ENCODE data around the gene ARHGEF3. TPM values are rescaled to one million over a fixed set of nuclear protein-coding genes. Genes with fewer than 3 reads are reported as not detected.

The ARHGEF3 gene
- total RNA-seq, 1 donor from 2014 or later: 19.0 TPM

- DNase-seq (ENCODE audit: missing footprints) (no peak), ATAC-seq (no peak)
- intact Hi-C loops (cut with DNase I): no loop called here
Observed at GRCh38 chr3:56825567-56826438, 24.1 kb upstream of the ARHGEF3 start.

GRCh38 chr3:56823984-56824703 lies 22.4 kb upstream of the ARHGEF3 start:
- DNase-seq (ENCODE audit: missing footprints) (no peak), ATAC-seq (no peak)
- intact Hi-C loops (cut with DNase I): no loop called here

- no peak for ATAC-seq
- DNase-seq (ENCODE audit: missing footprints): no peak
- intact Hi-C loops (cut with DNase I): no loop called here
Observed at GRCh38 chr3:56823421-56823926, 21.7 kb upstream of the ARHGEF3 start.

- intact Hi-C loops (cut with DNase I): no loop called here
- no peak for DNase-seq (ENCODE audit: missing footprints)
- no peak for ATAC-seq
Observed at GRCh38 chr3:56822501-56822900, 20.8 kb upstream of the ARHGEF3 start.

GRCh38 chr3:56819016-56819809 lies 17.5 kb upstream of the ARHGEF3 start:
- intact Hi-C loops (cut with DNase I): no loop called here
- DNase-seq (ENCODE audit: missing footprints) (no peak), ATAC-seq (no peak)

- no peak for DNase-seq (ENCODE audit: missing footprints)
- intact Hi-C loops (cut with DNase I): no loop called here
- ATAC-seq: no peak
Observed at GRCh38 chr3:56818156-56818985, 16.6 kb upstream of the ARHGEF3 start.

- DNase-seq (ENCODE audit: missing footprints): no peak
- intact Hi-C loops (cut with DNase I): no loop called here
- ATAC-seq: no peak
Observed at GRCh38 chr3:56817646-56818045, 15.9 kb upstream of the ARHGEF3 start.

GRCh38 chr3:56816061-56816460 lies 14.3 kb upstream of the ARHGEF3 start:
- no peak for DNase-seq (ENCODE audit: missing footprints)
- no peak for ATAC-seq
- intact Hi-C loops (cut with DNase I): no loop called here

GRCh38 chr3:56815589-56815988 lies 13.8 kb upstream of the ARHGEF3 start:
- intact Hi-C loops (cut with DNase I): no loop called here
- DNase-seq (ENCODE audit: missing footprints) (no peak), ATAC-seq (no peak)

GRCh38 chr3:56813653-56813960 lies 11.9 kb upstream of the ARHGEF3 start:
- ATAC-seq: no peak
- intact Hi-C loops (cut with DNase I): no loop called here
- DNase-seq (ENCODE audit: missing footprints): no peak

GRCh38 chr3:56812754-56813652 lies 11.3 kb upstream of the ARHGEF3 start:
- intact Hi-C loops (cut with DNase I): no loop called here
- ATAC-seq (no peak), DNase-seq (ENCODE audit: missing footprints) (no peak)

- intact Hi-C loops (cut with DNase I): no loop called here
- DNase-seq (ENCODE audit: missing footprints): no peak
- ATAC-seq: no peak
Observed at GRCh38 chr3:56811546-56812202, 9.9 kb upstream of the ARHGEF3 start.

GRCh38 chr3:56810577-56811545 lies 9.1 kb upstream of the ARHGEF3 start:
- DNase-seq (ENCODE audit: missing footprints): no peak
- intact Hi-C loops (cut with DNase I): no loop called here
- ATAC-seq: no peak

GRCh38 chr3:56806407-56806806 lies 4.7 kb upstream of the ARHGEF3 start:
- ATAC-seq (no peak), DNase-seq (ENCODE audit: missing footprints) (no peak)
- intact Hi-C loops (cut with DNase I): no loop called here

- DNase-seq (ENCODE audit: missing footprints): no peak
- intact Hi-C loops (cut with DNase I): loop anchor here (5.0 kb wide), 2 partner anchors 105 to 125 kb away; no protein-coding TSS in a partner anchor
- ATAC-seq: no peak
Observed at GRCh38 chr3:56802790-56803189, 1.0 kb upstream of the ARHGEF3 start.

GRCh38 chr3:56802378-56802745 lies 613 bp upstream of the ARHGEF3 start:
- ATAC-seq: no peak
- no peak for DNase-seq (ENCODE audit: missing footprints)
- intact Hi-C loops (cut with DNase I): loop anchor here (5.0 kb wide), 2 partner anchors 105 to 125 kb away; no protein-coding TSS in a partner anchor

Data from Right ventricle myocardium inferior (tissue), 1 donor.